Stimulated activated CD8-positive, alpha-beta memory T cell treated with anti-CD3 and anti-CD28 coated beads, Interleukin-2, amount 100 ng/mL, for 1 hour (primary cell): ENCODE results near the gene BCAS2.
"Not testable (repeated sequence)": the region's sequence is repeated elsewhere in the genome, so short reads cannot be mapped to it uniquely, and the experiment has no call there.

Experiments
- DNase-seq, 2 donors: peaks; one replicate each; pipeline ENCODE4 v3.0.0-alpha.2; 2020; ENCODE audit warnings: low read depth in 2 of 2

BCAS2 gene

GRCh38 chr1:114581335-114582287, at the start of gene BCAS2:
Gene BCAS2, minus strand, starts transcription at chr1:114581615. Its CDS starts 24 bp downstream, at chr1:114581591.
- DNase-seq: peak; percentile 89 to 90

DNA sequence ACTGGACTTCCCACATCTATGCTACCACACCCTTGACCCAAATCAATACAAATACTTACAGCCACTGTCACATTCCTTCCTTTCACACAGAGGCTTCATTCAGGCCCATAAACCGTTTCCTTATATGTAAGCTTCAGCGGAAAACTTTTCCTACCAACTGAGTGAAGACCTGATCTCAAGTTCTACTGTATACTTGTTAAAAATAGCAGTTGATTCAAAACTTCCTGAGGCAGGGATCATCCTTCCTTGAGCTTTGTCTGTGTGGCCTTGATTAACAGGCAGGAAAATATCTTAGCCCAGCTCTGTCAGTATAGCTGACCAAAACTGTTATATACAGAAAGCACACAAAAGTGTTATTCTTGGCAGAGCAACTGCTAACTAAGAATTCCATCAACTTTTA, 45.7 kb upstream of the BCAS2 start:
- DNase-seq: no peak

DNA sequence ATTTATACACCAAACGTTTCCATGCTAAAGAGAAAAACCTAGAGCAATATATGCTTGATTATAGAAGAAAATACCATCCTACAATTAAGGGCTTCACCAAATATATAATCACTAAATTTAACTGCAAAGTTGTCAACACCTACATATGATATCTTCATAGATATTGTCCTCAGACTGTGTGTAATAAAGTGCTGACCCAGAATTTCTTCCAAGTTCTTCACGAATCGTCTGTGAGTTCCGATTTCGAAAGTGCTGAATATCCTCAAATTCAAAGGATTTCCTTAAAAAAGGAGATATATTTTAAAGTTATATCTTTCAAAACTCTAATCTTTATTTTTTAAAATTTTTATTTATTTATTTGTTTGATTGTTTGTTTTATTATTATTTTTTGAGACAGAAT, 41.9 kb upstream of the BCAS2 start:
- DNase-seq: no peak

DNA sequence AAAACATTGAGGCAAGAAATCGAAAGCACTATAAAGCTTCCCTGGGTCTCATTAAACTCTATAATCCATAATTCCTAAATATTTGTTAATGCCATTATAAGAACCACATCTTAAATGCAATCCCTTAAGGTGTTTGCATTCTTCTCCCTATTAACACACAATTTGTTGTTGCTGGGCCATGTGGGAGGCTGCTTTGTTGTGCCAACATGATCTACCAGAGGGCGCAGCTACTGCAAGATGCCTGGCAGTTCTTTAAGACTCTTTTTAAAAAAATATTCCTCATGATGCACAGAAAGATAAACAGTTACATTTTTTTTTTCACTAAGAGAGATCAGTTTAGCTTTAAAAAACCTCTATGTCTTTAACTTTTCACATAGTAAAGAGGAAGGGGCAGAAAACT, 39.0 kb upstream of the BCAS2 start:
- DNase-seq: no peak

DNA sequence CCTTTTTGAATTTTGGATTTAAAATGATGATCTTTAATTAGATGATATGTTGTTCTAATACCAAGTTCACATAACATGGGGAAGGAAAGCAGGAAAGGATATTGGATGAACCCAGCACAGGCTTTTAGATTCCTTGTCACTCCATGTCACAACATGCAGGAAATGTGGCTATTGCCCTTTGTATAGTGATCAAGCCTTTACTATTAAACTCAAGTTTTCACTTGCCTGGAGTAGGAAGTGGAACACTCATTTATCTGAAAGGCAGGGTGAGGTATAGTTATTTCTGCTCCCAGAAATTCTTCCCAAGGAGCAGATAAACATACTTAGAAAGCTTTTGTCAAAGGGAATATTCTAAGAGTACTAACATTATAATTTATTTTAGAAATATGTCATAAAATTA, 37.2 kb upstream of the BCAS2 start:
- DNase-seq: no peak

DNA sequence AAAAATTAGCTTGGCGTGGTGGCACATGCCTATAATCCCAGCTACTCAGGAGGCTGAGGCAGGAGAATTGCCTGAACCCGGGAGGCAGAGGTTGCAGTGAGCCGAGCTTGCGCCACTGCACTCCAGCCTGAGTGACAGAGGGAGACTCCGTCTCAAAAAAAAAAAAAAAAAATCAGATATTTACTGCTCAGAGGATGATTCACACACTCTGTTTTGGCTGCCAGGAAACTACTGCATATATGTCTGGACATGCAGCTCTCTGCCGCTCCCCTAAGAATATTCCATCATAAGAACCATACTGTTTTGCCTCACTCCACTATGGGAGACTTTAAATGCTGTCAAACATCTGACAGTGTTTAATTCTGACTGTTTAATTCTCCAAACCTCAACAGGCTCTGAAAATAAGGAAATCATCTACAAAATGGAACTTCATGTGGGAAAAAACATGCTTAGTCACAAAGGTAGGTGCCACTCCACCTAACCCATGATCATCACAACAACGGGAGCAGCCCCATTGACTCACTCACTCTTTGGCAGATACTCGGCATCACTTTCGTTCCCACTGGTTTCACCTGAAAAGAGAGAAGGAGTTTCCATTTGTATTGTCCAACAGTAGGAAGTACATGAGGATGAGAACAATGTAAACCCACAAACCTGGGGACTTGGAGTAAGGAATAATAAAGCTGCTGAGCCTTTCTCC, 29.3 kb upstream of the BCAS2 start:
- no peak for DNase-seq

DNA sequence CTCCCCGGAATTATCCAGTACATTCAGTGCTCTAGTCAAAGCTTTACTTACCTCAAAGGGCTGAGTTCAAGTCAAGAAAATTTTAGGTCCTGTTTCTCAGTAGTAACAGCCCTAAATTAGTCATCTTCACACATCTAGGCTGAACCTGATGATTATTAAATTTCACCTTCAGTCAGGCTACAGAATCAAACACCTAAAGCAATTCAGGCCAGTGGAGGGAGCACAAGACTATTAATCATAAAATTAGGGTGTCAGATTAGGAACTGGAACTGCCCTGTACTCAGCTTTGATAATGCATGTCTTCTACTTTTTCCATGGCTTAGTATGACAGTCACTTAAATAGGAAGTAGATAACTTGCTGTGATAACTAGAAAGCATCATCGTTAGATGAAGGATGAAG, 28.4 kb upstream of the BCAS2 start:
- DNase-seq: no peak

DNA sequence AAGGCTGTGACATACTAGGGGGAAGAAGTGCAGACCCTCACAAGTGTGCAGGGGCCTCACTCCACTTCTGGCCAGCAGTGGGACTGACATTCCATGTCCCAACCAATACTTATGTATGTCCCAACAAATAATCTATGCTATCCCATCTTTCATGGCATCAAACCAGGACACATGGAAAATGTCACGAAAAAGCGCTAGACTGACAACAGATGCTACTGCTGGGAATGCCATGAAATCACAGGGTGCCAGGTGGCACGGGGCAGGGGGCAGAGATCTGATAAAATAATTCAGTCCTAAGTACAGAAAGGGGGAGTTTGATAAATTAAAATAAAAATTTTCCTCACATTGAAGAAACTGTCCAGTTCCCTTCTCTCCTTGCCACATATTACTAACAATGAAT, 27.6 kb upstream of the BCAS2 start:
- DNase-seq: no peak

- no peak for DNase-seq
These were observed 25.8 kb upstream of the BCAS2 start for GRCh38 chr1:114607223-114607622.

DNA sequence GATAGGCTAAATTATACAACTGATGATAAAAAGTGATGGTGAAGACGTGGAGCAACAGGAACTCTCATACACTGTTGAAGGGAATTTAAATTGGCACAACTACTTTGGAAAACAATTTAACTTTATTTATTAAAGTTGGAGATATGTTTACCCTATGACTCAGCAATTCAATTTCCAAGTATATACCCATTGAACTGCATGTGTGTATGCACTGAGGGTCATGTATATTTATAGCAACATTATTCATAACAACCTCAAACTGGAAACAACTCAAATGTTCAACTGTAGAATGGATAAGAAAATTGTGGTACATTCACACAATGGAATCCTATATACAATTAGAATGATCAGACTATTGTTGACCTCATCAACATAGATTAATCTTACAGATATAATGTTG, 16.5 kb upstream of the BCAS2 start:
- no peak for DNase-seq

DNA sequence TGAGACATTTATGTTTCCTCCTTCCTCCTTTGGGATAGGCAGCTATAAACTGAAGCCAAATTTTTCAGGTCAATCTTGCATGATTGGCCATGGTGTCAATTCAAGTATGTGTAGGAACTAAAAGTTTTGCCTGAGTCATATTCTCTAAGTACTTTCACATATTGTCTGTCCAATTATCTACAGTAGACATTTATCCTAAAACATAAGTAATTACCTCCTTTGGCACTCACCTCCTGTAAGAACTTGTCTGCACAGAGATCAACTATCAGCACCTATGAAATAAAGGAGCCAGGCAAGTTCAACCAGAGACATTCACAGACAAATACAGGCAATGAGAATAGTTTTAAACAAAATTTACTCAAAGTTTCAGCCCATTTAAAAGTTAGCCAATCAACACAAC, 14.2 kb upstream of the BCAS2 start:
- DNase-seq: no peak

DNA sequence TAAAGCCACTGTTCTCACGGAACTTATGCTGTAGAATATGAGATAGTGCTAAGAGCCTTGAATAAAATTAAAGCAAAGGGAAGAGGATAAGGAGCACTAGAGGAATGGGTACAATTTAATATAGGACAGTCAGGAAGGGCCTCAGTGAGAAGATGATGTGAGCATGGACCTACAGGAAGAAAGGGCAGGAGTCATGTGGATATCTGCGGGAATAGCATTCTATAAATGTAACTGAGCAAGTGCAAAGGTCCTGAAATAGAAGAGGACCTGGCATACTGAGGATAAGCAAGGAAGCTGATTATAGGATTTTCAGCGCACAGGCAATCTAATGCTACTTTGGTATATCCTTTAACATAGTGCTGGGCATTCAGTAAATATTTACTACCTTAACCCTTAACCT, 12.6 kb upstream of the BCAS2 start:
- DNase-seq: no peak

- DNase-seq: no peak
These were observed 7.7 kb upstream of the BCAS2 start for GRCh38 chr1:114589122-114589521.

DNA sequence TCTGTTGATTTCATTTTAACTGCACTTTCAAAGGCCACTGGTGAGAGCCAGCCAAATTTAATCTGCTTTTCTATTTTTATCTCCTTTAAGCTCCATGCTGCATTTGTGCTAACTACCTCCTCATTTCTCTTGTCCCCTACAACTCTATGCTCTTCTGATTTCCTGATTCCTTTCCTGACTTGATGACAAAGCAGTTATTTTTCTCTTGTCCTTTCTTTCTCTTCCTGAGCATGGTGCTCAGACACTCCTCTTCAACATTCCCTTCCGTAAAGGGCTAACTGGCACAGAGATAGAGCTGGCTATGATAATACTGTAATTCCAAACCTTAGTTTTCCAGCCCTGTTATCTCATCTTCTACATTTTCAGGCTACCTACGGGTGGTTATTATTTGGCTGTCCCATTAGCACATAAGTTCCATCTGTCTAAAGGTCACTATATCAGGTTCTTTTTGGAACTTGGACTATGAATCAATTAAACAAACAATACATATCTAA, 6.8 kb upstream of the BCAS2 start:
- DNase-seq: no peak

GRCh38 chr1:114587203-114587991, 6.0 kb upstream of the BCAS2 start:
- DNase-seq: no peak

DNA sequence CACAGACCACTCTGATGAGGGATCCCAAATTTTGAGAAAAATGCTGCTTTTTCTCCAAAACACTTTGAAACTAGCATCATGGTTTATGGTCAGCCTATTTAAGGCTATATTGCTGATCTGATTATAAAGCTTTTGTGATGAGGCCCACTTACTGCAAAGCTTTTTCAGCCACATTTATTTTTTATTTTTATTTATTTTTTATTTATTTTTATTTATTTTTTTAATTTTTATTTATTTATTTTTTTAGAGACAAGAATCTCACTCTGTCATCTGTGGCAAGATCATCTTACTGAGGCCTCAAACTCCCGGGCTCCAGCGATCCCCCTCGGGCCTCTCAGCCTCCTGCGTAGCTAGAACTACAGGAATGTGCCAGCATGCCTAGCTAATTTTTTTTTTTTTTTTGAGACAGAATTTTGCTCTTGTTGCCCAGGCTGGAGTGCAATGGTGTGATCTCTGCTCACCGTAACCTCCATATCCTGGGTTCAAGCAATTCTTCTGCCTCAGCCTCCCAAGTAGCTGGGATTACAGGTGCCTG, 5.2 kb upstream of the BCAS2 start:
- no peak for DNase-seq

DNA sequence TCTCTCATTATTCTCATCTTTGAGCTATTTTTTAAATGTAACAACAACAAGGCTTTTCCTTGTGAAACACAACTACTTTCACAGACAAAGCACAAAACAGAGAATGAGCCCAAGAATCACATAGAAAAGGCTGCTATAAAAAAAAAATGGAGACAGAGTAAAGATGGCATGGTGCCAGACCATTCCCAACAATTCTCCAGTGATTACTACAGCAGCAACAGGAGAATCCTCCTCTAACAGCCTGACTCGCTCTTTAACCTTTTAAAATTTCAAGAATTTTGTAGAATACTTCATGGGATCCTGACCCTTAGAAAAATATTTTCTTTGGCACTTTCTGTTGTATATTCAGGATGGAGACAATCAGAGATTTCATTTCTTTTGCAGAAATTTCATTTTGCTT, 3.8 kb upstream of the BCAS2 start:
- DNase-seq: no peak

- no peak for DNase-seq
These were observed 7.0 kb downstream of the BCAS2 start for GRCh38 chr1:114574365-114574764.

GRCh38 chr1:114564141-114564540, 17.3 kb downstream of the BCAS2 start:
- DNase-seq: no peak

DNA sequence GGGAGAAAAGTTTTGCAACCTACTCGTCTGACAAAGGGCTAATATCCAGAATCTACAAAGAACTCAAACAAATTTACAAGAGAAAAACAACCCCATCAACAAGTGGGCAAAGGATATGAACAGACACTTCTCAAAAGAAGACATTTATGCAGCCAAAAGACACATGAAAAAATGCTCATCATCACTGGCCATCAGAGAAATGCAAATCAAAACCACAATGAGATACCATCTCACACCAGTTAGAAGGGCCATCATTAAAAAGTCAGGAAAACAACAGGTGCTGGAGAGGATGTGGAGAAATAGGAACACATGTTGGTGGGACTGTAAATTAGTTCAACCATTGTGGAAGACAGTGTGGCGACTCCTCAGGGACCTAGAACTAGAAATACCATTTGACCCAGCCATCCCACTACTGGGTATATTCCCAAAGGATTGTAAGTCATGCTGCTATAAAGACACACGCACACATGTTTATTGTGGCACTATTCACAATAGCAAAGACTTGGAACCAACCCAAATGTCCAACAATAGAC, 18.4 kb downstream of the BCAS2 start:
- not testable (repeated sequence) for DNase-seq

GRCh38 chr1:114561333-114561732, 20.1 kb downstream of the BCAS2 start:
- DNase-seq: no peak

- no peak for DNase-seq
These were observed 22.1 kb downstream of the BCAS2 start for GRCh38 chr1:114559356-114559755.
